ENCODE measurements around the gene STXBP5.

Gene STXBP5

GRCh38 chr6:147226163-147226724 is 22.0 kb downstream of the STXBP5 start:
- Histone ChIP-seq H3K9me2 (ENCODE audit: low read depth, low read length) (no peaks in the 10 kb centered on the region), H3F3A (ENCODE audit: insufficient read depth, low read length) (no peaks in the 10 kb centered on the region), H3K27me3 (ENCODE audit: insufficient read depth, low read length) (no peaks in the 10 kb centered on the region), H3K9me3 (ENCODE audit: low read length) (no peaks in the 10 kb centered on the region), H2AFZ (ENCODE audit: low read length) (no peak overlapping the region), H3K4me2 (ENCODE audit: low read length) (no peak overlapping the region), H3K79me2 (ENCODE audit: insufficient read depth, low read length) (no peaks in the 10 kb centered on the region), H3K27ac (ENCODE audit: low read depth, low read length, poor library complexity, severe bottlenecking) (no peak overlapping the region), H3K4me3 (ENCODE audit: low read depth, low read length, poor library complexity, severe bottlenecking) (no peak overlapping the region), H3K36me3 (ENCODE audit: insufficient read depth, low read length) (0 out of 2 replicates have a peak, but pooled peaks cover 6% of the 10 kb centered on the region), H4K20me1 (ENCODE audit: insufficient read depth, low read length) (no peaks in the 10 kb centered on the region), H3K4me1 (ENCODE audit: insufficient read depth, low read length, severe bottlenecking) (peaks cover 10% of the 10 kb centered on the region), H3K9ac (ENCODE audit: low read length) (no peak overlapping the region)
- TF ChIP-seq CTCF (IDR thresholded peaks at IDR 0.05; ENCODE audit: low read length) = no peak
- TF ChIP-seq EZH2 (IDR thresholded peaks at IDR 0.05; ENCODE audit: borderline replicate concordance, low read length) = no peak

GRCh38 chr6:147226877-147227276 is 22.7 kb downstream of the STXBP5 start:
- Histone ChIP-seq H2AFZ (ENCODE audit: low read length) (no peak overlapping the region), H3K9me3 (ENCODE audit: low read length) (no peaks in the 10 kb centered on the region), H3K9ac (ENCODE audit: low read length) (no peak overlapping the region), H3K27ac (ENCODE audit: low read depth, low read length, poor library complexity, severe bottlenecking) (no peak overlapping the region), H3K79me2 (ENCODE audit: insufficient read depth, low read length) (no peaks in the 10 kb centered on the region), H3K4me3 (ENCODE audit: low read depth, low read length, poor library complexity, severe bottlenecking) (no peak overlapping the region), H3F3A (ENCODE audit: insufficient read depth, low read length) (no peaks in the 10 kb centered on the region), H3K36me3 (ENCODE audit: insufficient read depth, low read length) (0 out of 2 replicates have a peak, but pooled peaks cover 6% of the 10 kb centered on the region), H4K20me1 (ENCODE audit: insufficient read depth, low read length) (no peaks in the 10 kb centered on the region), H3K4me1 (ENCODE audit: insufficient read depth, low read length, severe bottlenecking) (peaks cover 9% of the 10 kb centered on the region), H3K4me2 (ENCODE audit: low read length) (no peak overlapping the region), H3K27me3 (ENCODE audit: insufficient read depth, low read length) (no peaks in the 10 kb centered on the region), H3K9me2 (ENCODE audit: low read depth, low read length) (no peaks in the 10 kb centered on the region)
- TF ChIP-seq CTCF (IDR thresholded peaks at IDR 0.05; ENCODE audit: low read length) = no peak
- TF ChIP-seq EZH2 (IDR thresholded peaks at IDR 0.05; ENCODE audit: borderline replicate concordance, low read length) = no peak

- no peaks in the 10 kb centered on the region for H3K9me3 ChIP-seq (ENCODE audit: low read length)
Measured at GRCh38 chr6:147227770-147228320, 23.6 kb downstream of the STXBP5 start.

More at GRCh38 chr6:147227770-147228320, 23.6 kb downstream of the STXBP5 start:
- Histone ChIP-seq H3K4me2 (ENCODE audit: low read length) (no peak overlapping the region), H3K4me1 (ENCODE audit: insufficient read depth, low read length, severe bottlenecking) (no peaks in the 10 kb centered on the region), H3K9ac (ENCODE audit: low read length) (no peak overlapping the region), H3K36me3 (ENCODE audit: insufficient read depth, low read length) (0 out of 2 replicates have a peak, but pooled peaks cover 3% of the 10 kb centered on the region), H3K27me3 (ENCODE audit: insufficient read depth, low read length) (no peaks in the 10 kb centered on the region), H2AFZ (ENCODE audit: low read length) (no peak overlapping the region), H3K79me2 (ENCODE audit: insufficient read depth, low read length) (no peaks in the 10 kb centered on the region), H3K9me2 (ENCODE audit: low read depth, low read length) (no peaks in the 10 kb centered on the region), H3F3A (ENCODE audit: insufficient read depth, low read length) (no peaks in the 10 kb centered on the region), H3K4me3 (ENCODE audit: low read depth, low read length, poor library complexity, severe bottlenecking) (no peak overlapping the region), H3K27ac (ENCODE audit: low read depth, low read length, poor library complexity, severe bottlenecking) (no peak overlapping the region), H4K20me1 (ENCODE audit: insufficient read depth, low read length) (no peaks in the 10 kb centered on the region)
- TF ChIP-seq CTCF (IDR thresholded peaks at IDR 0.05; ENCODE audit: low read length) (no peak), EZH2 (IDR thresholded peaks at IDR 0.05; ENCODE audit: borderline replicate concordance, low read length) (no peak)
